Right atrium auricular region (tissue), 2 donors: ENCODE measurements around the gene CUTA. TPM values are rescaled to one million over a fixed set of nuclear protein-coding genes. Genes with fewer than 3 reads are reported as not detected.
A peak's percentile ranks its signal among the peaks of the same experiment; 100 is the strongest.

Experiments
- DNase-seq: peaks from one replicate; pipeline ENCODE4 v3.0.0-alpha.2; 2019; ENCODE audit warnings: low spot score
- H3K27ac ChIP-seq, 2 donors: fragments of 200-600 bp; sonication (generic); 1 replicate in 1 of 2; 2 replicates in 1 of 2; pipeline ENCODE4 v1.5.1; 2016 to 2019
- H3K27me3 ChIP-seq, 2 donors: fragments of 200-600 bp; sonication (generic); one replicate each; pipeline versions ENCODE4 v1.5.1 to v1.6.0; 2017 to 2019
- H3K36me3 ChIP-seq: fragments of 200-600 bp; sonication (generic); one replicate; pipeline ENCODE4 v1.5.1; 2016
- H3K4me1 ChIP-seq, 2 donors: fragments of 200-600 bp; sonication (generic); one replicate each; pipeline versions ENCODE4 v1.5.1 to v1.6.0; 2017 to 2019
- H3K4me3 ChIP-seq, 2 donors: fragments of 200-600 bp; sonication (generic); 1 replicate in 1 of 2; 2 replicates in 1 of 2; pipeline ENCODE4 v1.5.1; 2017 to 2019; ENCODE audit warnings: mild to moderate bottlenecking in 1 of 2, moderate library complexity in 1 of 2
- H3K9me3 ChIP-seq, 2 donors: fragments of 200-600 bp; sonication (generic); one replicate each; pipeline ENCODE4 v1.5.1; 2019
- CTCF ChIP-seq, 2 donors: fragments of 200-600 bp; sonication (generic); IDR thresholded peaks; one replicate each; pipeline ENCODE4 v1.5.1; 2019; ENCODE audit warnings: antibody characterized with exemption in 2 of 2
- total RNA-seq, 2 donors: library from RNA; depleted of rRNA; stranded (reverse); fragments of >200 nt; gene quantifications; one replicate each; pipeline ENCODE4 v1.1.0, GENCODE V29; 2016

The CUTA gene
- total RNA-seq, 2 donors from 2014 or later = 118 to 119 TPM

GRCh38 chr6:33391922-33392594, 25.8 kb downstream of the CUTA start:
- peak overlapping the region; percentile 34 to 53 for H3K4me3 ChIP-seq
- no peak for TF ChIP-seq CTCF (IDR thresholded peaks at IDR 0.05)
- peaks cover 0 to 14% of the 10 kb centered on the region in 2 donors for H3K4me1 ChIP-seq
- H3K9me3 ChIP-seq = no peaks in the 10 kb centered on the region
- DNase-seq = no peak
- H3K36me3 ChIP-seq = no peaks in the 10 kb centered on the region
- peak overlapping the region; percentile 65 to 94 for H3K27ac ChIP-seq
- H3K27me3 ChIP-seq = no peaks in the 10 kb centered on the region

GRCh38 chr6:33391278-33391921, 26.5 kb downstream of the CUTA start, which contains the start of gene KIFC1:
Gene KIFC1 (plus strand): TSS chr6:33391823. CDS start chr6:33391986, 163 bp downstream.
- peak within 1 kb of the TSS; percentile 89 to 94 for H3K27ac ChIP-seq
- TF ChIP-seq CTCF (IDR thresholded peaks at IDR 0.05) = peak; percentile 91 to 98
- peak within 1 kb of the TSS; percentile 34 to 53 for H3K4me3 ChIP-seq
- peak; percentile 99 for DNase-seq
- H3K4me1 ChIP-seq = peaks cover 0 to 14% of the 10 kb centered on the region in 2 donors
- H3K9me3 ChIP-seq = no peaks in the 10 kb centered on the region
- H3K36me3 ChIP-seq = no peaks in the 10 kb centered on the region
- no peaks in the 10 kb centered on the region for H3K27me3 ChIP-seq

GRCh38 chr6:33390767-33391277, 27.1 kb downstream of the CUTA start:
- no peaks in the 10 kb centered on the region for H3K36me3 ChIP-seq
- no peak for TF ChIP-seq CTCF (IDR thresholded peaks at IDR 0.05)
- no peak for DNase-seq
- no peaks in the 10 kb centered on the region for H3K27me3 ChIP-seq
- peak overlapping the region in 1 of 2 donors; percentile 53 for H3K4me3 ChIP-seq
- no peaks in the 10 kb centered on the region for H3K9me3 ChIP-seq
- H3K27ac ChIP-seq = peak overlapping the region; percentile 89 to 94
- H3K4me1 ChIP-seq = peaks cover 0 to 14% of the 10 kb centered on the region in 2 donors

- no peaks in the 10 kb centered on the region for H3K9me3 ChIP-seq
- no peak for TF ChIP-seq CTCF (IDR thresholded peaks at IDR 0.05)
- no peak overlapping the region for H3K27ac ChIP-seq
- H3K27me3 ChIP-seq = no peaks in the 10 kb centered on the region
- DNase-seq = no peak
- H3K36me3 ChIP-seq = no peaks in the 10 kb centered on the region
- peaks cover 0 to 14% of the 10 kb centered on the region in 2 donors for H3K4me1 ChIP-seq
- no peak overlapping the region for H3K4me3 ChIP-seq
These were observed 27.7 kb downstream of the CUTA start for GRCh38 chr6:33390173-33390572.

- DNase-seq = no peak
- Histone ChIP-seq H3K9me3 (no peaks in the 10 kb centered on the region), H3K4me3 (no peak overlapping the region), H3K36me3 (no peaks in the 10 kb centered on the region), H3K27ac (no peak overlapping the region), H3K27me3 (no peaks in the 10 kb centered on the region), H3K4me1 (no peaks in the 10 kb centered on the region)
- TF ChIP-seq CTCF (IDR thresholded peaks at IDR 0.05) = no peak
These were observed 33.3 kb downstream of the CUTA start for GRCh38 chr6:33384581-33385020.
